Gastrocnemius medialis (tissue), 4 donors: ENCODE data around the gene PLCB3. TPM values are rescaled to one million over a fixed set of nuclear protein-coding genes. Genes with fewer than 3 reads are reported as not detected.

Source experiments
- ATAC-seq, 2 donors: fragments of 150-250 bp; one replicate each; pipeline ENCODE4 v1.9.1; 2016
- DNase-seq, 2 donors: peaks; one replicate each; pipeline ENCODE4 v3.0.0-alpha.2; 2019
- H3K27ac ChIP-seq, 4 donors: fragments of 200-600 bp; sonication (generic); 1 replicate in 1 of 4; 2 replicates in 3 of 4; pipeline ENCODE4 v1.5.1; 2016 to 2018; ENCODE audit warnings: mild to moderate bottlenecking in 2 of 4, moderate library complexity in 1 of 4
- H3K27me3 ChIP-seq, 3 donors: fragments of 200-600 bp; sonication (generic) in 2 of 3; 1 replicate in 1 of 3; 2 replicates in 2 of 3; pipeline versions ENCODE4 v1.5.1 to v1.6.0; 2016 to 2019; ENCODE audit warnings: mild to moderate bottlenecking in 1 of 3, moderate library complexity in 1 of 3
- H3K36me3 ChIP-seq, 2 donors: fragments of 200-600 bp; sonication (generic) in 1 of 2; one replicate each; pipeline ENCODE4 v1.5.1; 2017 to 2018
- H3K4me1 ChIP-seq, 2 donors: fragments of 200-600 bp; sonication (generic) in 1 of 2; one replicate each; pipeline ENCODE4 v1.5.1; 2016 to 2017; ENCODE audit warnings: mild to moderate bottlenecking in 2 of 2
- H3K4me3 ChIP-seq, 4 donors: fragments of 200-600 bp; sonication (generic) in 3 of 4; 1 replicate in 1 of 4; 2 replicates in 3 of 4; pipeline ENCODE4 v1.5.1; 2016 to 2019; ENCODE audit warnings: mild to moderate bottlenecking in 2 of 4
- H3K9me3 ChIP-seq, 3 donors: fragments of 200-600 bp; sonication (generic) in 2 of 3; 1 replicate in 1 of 3; 2 replicates in 2 of 3; pipeline ENCODE4 v1.5.1; 2016 to 2019
- POLR2A ChIP-seq, 2 donors: fragments of 450-650 bp; IDR thresholded peaks; one replicate each; pipeline ENCODE4 v1.6.1; 2017; ENCODE audit warnings: antibody characterized with exemption in 2 of 2, mild to moderate bottlenecking in 2 of 2, moderate library complexity in 2 of 2
- in situ Hi-C, 4 donors: fragments of 200-750 bp; cut with MboI; loops; one replicate each; pipeline versions ENCODE4 v1.15.0 to v1.8.0; 2017; ENCODE audit warnings: low sequenced_read_pairs in 4 of 4
- intact Hi-C: fragments of 100-400 bp; cut with DNase I; formaldehyde crosslinking; loops from one replicate; pipeline ENCODE4 v1.15.1; 2023; ENCODE audit warnings: low total_unique reads
- total RNA-seq, 4 donors: library from RNA; depleted of rRNA; stranded (reverse); fragments of >200 nt; gene quantifications; one replicate each; pipeline versions ENCODE4 v1.1.0 to v1.2.3, GENCODE V29; 2016
- TF ChIP-seq, protein P1 (sequence below), 5 experiments: fragments of 450-650 bp in 3 of 5; fragments of 200-600 bp in 2 of 5; sonication (generic) in 2 of 5; IDR thresholded peaks in 4 of 5; conservative IDR thresholded peaks in 1 of 5; 1 replicate in 4 of 5; 2 replicates in 1 of 5; pipeline ENCODE4 v1.5.1; 2016 to 2019; ENCODE audit warnings: antibody characterized with exemption in 5 of 5, mild to moderate bottlenecking in 3 of 5, moderate library complexity in 3 of 5

PLCB3 gene
- total RNA-seq, 4 donors from 2014 or later: 4.7 to 9.7 (median 6.2) TPM

DNA sequence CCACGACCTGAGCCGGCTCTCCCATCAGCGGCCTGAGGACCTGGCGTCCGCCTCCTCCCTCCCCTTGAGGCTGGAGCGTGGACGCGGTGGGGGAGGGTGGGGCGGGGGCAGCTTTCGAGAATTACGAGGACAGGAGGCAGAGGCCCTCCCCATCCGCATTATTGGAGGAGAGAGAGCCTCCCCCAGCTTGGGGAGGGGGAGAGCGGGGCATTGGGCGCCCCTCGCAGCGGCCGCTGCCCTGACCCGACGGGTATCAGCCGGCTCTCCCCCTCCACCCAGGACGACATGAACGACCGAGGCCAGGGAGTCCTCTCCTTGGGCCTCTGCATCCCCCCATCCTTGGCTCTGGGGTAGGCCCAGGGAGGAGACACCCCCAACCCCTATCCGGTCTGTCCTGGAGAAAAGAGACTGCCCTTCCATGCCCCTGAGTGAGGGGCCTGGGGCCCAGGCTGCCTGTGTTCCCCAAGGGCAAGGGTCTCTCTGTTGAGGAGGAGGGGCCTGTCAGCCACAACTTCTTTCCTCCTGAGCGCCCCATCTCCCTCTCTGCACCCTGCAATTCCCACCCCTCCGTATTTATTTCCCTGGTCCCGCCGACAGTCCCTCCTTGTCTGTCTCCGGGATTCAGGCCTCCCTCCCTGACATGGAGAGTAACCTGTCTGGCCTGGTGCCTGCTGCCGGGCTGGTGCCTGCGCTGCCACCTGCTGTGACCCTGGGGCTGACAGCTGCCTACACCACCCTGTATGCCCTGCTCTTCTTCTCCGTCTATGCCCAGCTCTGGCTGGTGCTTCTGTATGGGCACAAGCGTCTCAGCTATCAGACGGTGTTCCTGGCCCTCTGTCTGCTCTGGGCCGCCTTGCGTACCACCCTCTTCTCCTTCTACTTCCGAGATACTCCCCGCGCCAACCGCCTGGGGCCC, 34.8 kb downstream of the PLCB3 start:
- TF ChIP-seq POLR2A (IDR thresholded peaks at IDR 0.05): no peak
- TF ChIP-seq, protein P1, sequence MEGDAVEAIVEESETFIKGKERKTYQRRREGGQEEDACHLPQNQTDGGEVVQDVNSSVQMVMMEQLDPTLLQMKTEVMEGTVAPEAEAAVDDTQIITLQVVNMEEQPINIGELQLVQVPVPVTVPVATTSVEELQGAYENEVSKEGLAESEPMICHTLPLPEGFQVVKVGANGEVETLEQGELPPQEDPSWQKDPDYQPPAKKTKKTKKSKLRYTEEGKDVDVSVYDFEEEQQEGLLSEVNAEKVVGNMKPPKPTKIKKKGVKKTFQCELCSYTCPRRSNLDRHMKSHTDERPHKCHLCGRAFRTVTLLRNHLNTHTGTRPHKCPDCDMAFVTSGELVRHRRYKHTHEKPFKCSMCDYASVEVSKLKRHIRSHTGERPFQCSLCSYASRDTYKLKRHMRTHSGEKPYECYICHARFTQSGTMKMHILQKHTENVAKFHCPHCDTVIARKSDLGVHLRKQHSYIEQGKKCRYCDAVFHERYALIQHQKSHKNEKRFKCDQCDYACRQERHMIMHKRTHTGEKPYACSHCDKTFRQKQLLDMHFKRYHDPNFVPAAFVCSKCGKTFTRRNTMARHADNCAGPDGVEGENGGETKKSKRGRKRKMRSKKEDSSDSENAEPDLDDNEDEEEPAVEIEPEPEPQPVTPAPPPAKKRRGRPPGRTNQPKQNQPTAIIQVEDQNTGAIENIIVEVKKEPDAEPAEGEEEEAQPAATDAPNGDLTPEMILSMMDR (IDR thresholded peaks at IDR 0.05 in 4 of 5, conservative IDR thresholded peaks at IDR 0.05 in 1 of 5): peak in 1 of 5 experiments; percentile 10
- Histone ChIP-seq H3K27me3 (peaks cover 0 to 5% (median 5%) of the 10 kb centered on the region in 3 donors), H3K4me1 (peaks cover 22 to 25% of the 10 kb centered on the region in 2 donors), H3K4me3 (peak overlapping the region; percentile 84 to 97 (median 90)), H3K36me3 (peaks cover 0 to 5% of the 10 kb centered on the region in 2 donors), H3K9me3 (no peaks in the 10 kb centered on the region), H3K27ac (peak overlapping the region; percentile 90 to 97 (median 94))
- intact Hi-C loops (loop anchor here (1.0 kb wide), 1 partner anchor 13 kb away; no protein-coding TSS in a partner anchor), in situ Hi-C loops (no loop called here)
- peak; percentile 3 to 13 for ATAC-seq
- DNase-seq: peak in 1 of 2 donors; percentile 73

DNA sequence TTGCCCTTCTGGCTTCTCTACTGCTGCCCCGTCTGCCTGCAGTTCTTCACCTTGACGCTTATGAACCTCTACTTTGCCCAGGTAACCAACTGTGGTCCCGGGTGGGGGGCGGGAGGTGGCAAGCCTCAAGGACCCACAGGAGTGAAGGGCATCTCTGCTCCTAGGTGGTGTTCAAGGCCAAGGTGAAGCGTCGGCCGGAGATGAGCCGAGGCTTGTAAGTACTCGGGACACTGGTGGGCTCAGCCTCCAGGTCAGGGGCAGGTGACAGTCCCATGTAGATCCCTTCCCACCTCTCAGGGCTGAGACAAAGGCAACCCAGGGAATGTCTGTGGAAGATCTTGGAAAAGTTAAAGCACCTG, 35.5 kb downstream of the PLCB3 start:
- in situ Hi-C loops (no loop called here), intact Hi-C loops (no loop called here)
- DNase-seq: no peak
- no peak for ATAC-seq
- TF ChIP-seq, protein P1 (IDR thresholded peaks at IDR 0.05 in 4 of 5, conservative IDR thresholded peaks at IDR 0.05 in 1 of 5): no peak
- TF ChIP-seq POLR2A (IDR thresholded peaks at IDR 0.05): no peak
- Histone ChIP-seq H3K9me3 (no peaks in the 10 kb centered on the region), H3K4me3 (peak overlapping the region in 1 of 4 donors; percentile 84), H3K27me3 (peaks cover 0 to 10% (median 8%) of the 10 kb centered on the region in 3 donors), H3K4me1 (peaks cover 22 to 25% of the 10 kb centered on the region in 2 donors), H3K27ac (peak overlapping the region; percentile 10 to 97 (median 92)), H3K36me3 (peaks cover 0 to 5% of the 10 kb centered on the region in 2 donors)

DNA sequence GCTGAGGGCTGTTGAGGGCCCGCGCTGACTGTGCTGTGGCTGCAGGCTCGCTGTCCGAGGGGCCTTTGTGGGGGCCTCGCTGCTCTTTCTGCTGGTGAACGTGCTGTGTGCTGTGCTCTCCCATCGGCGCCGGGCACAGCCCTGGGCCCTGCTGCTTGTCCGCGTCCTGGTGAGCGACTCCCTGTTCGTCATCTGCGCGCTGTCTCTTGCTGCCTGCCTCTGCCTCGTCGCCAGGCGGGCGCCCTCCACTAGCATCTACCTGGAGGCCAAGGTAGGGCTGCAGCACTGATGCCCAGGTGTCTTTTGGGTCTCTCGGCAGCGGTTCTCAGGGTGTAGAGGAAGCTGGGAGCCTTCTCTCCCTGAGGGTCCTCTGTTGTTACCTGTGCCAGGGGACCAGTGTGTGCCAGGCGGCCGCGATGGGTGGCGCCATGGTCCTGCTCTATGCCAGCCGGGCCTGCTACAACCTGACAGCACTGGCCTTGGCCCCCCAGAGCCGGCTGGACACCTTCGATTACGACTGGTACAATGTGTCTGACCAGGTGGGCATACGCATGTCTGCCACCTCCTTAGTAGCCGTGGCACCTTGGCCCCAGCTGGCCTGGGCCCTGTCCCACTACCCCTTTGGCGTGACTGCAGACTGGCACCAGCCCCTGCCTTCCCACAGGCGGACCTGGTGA, 36.5 kb downstream of the PLCB3 start:
- H3K4me1 ChIP-seq: peaks cover 22 to 32% of the 10 kb centered on the region in 2 donors
- intact Hi-C loops (no loop called here), in situ Hi-C loops (no loop called here)
- no peak overlapping the region for H3K27ac ChIP-seq
- no peaks in the 10 kb centered on the region for H3K36me3 ChIP-seq
- ATAC-seq (no peak), DNase-seq (no peak)
- peaks cover 7 to 18% (median 18%) of the 10 kb centered on the region in 3 donors for H3K27me3 ChIP-seq
- H3K9me3 ChIP-seq: no peaks in the 10 kb centered on the region
- H3K4me3 ChIP-seq: no peak overlapping the region
- TF ChIP-seq, protein P1 (IDR thresholded peaks at IDR 0.05 in 4 of 5, conservative IDR thresholded peaks at IDR 0.05 in 1 of 5): no peak
- TF ChIP-seq POLR2A (IDR thresholded peaks at IDR 0.05): no peak

DNA sequence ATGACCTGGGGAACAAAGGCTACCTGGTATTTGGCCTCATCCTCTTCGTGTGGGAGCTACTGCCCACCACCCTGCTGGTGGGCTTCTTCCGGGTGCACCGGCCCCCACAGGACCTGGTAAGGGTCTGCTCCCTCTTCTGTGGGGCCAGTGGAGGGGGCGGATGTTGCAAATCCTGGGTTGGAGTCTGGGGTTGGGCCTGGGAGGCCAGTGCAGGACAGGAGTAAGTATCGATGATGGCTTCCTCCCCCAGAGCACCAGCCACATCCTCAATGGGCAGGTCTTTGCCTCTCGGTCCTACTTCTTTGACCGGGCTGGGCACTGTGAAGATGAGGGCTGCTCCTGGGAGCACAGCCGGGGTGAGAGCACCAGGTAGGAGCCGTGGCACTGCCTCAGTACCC, 37.0 kb downstream of the PLCB3 start:
- H3K4me1 ChIP-seq: peaks cover 19 to 28% of the 10 kb centered on the region in 2 donors
- no peak for ATAC-seq
- intact Hi-C loops: no loop called here

More for the DNA sequence above, 37.0 kb downstream of the PLCB3 start:
- Histone ChIP-seq H3K27ac (no peak overlapping the region), H3K36me3 (no peaks in the 10 kb centered on the region), H3K4me3 (no peak overlapping the region), H3K9me3 (no peaks in the 10 kb centered on the region), H3K27me3 (peaks cover 12 to 24% (median 23%) of the 10 kb centered on the region in 3 donors)
- no peak for TF ChIP-seq POLR2A (IDR thresholded peaks at IDR 0.05)
- TF ChIP-seq, protein P1 (IDR thresholded peaks at IDR 0.05 in 4 of 5, conservative IDR thresholded peaks at IDR 0.05 in 1 of 5): no peak
- no peak for DNase-seq
- in situ Hi-C loops: no loop called here
